GM23248 (cell line): ENCODE measurements around the gene CYRIA.

Source experiments
- EZH2 ChIP-seq: fragments of 200-600 bp; sonication (generic); IDR thresholded peaks from 2 replicates; pipeline ENCODE4 v1.6.1; 2018; ENCODE audit warnings: antibody characterized with exemption, mild to moderate bottlenecking; ENCODE audit not compliant: insufficient read depth, poor library complexity, severe bottlenecking
- EZH2phosphoT487 ChIP-seq: fragments of 200-600 bp; sonication (generic); IDR thresholded peaks from 2 replicates; pipeline ENCODE4 v1.6.1; 2018; ENCODE audit warnings: antibody characterized with exemption, moderate library complexity, mild to moderate bottlenecking, low read depth; ENCODE audit not compliant: insufficient read depth

DNA sequence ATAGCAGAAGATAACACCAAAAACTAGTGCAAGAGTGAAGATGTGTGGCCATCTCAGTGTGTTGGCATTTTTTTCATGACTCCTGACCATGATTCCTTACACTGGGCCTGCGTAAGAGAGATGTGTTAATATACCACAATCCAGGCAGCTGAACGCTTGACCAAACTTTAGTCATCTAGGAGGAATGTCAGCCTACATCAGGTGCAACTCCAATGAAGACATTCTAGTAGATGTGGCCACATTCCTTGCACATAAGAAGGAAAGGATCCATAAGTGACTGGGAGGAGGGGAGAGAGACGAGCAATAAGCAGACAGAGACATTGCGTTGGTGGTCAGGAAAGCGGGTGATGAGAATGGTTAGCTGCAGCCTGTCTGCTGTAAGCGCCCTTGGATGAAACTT is 42.6 kb downstream of the CYRIA start:
- TF ChIP-seq EZH2 (no peak), EZH2phosphoT487 (no peak)
